A549 (cell line): ENCODE data around the gene ARHGEF28. TPM values are rescaled to one million over a fixed set of nuclear protein-coding genes. Genes with fewer than 3 reads are reported as not detected.

Experiments used
- ATAC-seq, 2 experiments: fragments of 200-7000 bp in 1 of 2; fragments of >200 bp in 1 of 2; cut with Nextera tagmentation in 1 of 2; cut with Tn5 transposase in 1 of 2; 3 replicates each; pipeline versions ENCODE4 v1.8.0 to v1.9.1; 2018 to 2020; ENCODE audit warnings: mild to moderate bottlenecking in 1 of 2, moderate library complexity in 1 of 2
- CTCF ChIA-PET: fragments of 300-600 bp; sonication (Branson Sonifier 250); formaldehyde crosslinking; extraction: SDS; loops from one replicate; lab custom pipeline; 2021; ENCODE audit warnings: antibody characterized with exemption, inconsistent platforms; lab: Yijun Ruan, JAX
- POLR2A ChIA-PET: fragments of 350-600 bp; formaldehyde crosslinking; extraction: SDS; loops from one replicate; lab custom pipeline; 2021; ENCODE audit warnings: antibody characterized with exemption, inconsistent platforms; lab: Yijun Ruan, JAX
- DNase-seq, 2 experiments: peaks; one replicate each; pipeline versions ENCODE4 v3.0.0 to v3.0.0-alpha.2; 2011 to 2016; ENCODE audit warnings: low read depth in 1 of 2, low spot score in 1 of 2
- FAIRE-seq: peaks from 2 replicates; lab custom pipeline; 2011; peaks lifted over from hg19 to GRCh38; lab: Jason Lieb, UNC
- H3K27ac ChIP-seq, 2 experiments: fragments of >200 bp; sonication (Bioruptor Twin); formaldehyde crosslinking; 3 replicates each; pipeline ENCODE4 v1.5.1; 2016 to 2017
- H3K4me1 ChIP-seq: fragments of >200 bp; sonication (Bioruptor Twin); formaldehyde crosslinking; 3 replicates; pipeline ENCODE4 v1.6.1; 2016
- H3K4me2 ChIP-seq: fragments of >200 bp; sonication (Bioruptor Twin); formaldehyde crosslinking; 3 replicates; pipeline ENCODE4 v1.6.1; 2016
- H3K4me3 ChIP-seq: fragments of >200 bp; sonication (Bioruptor Twin); formaldehyde crosslinking; 3 replicates; pipeline ENCODE4 v1.5.1; 2016
- H3K9me3 ChIP-seq: fragments of >200 bp; sonication (Bioruptor Twin); formaldehyde crosslinking; 3 replicates; pipeline ENCODE4 v1.6.1; 2016
- BCL3 ChIP-seq: fragments of >200 bp; sonication (Bioruptor Twin); formaldehyde crosslinking; IDR thresholded peaks from 3 replicates; pipeline ENCODE4 v1.6.1; 2016
- BHLHE40 ChIP-seq: IDR thresholded peaks from 2 replicates; pipeline ENCODE4 v1.6.1; 2012; ENCODE audit warnings: low read depth, low read length, inconsistent platforms
- CBX8 ChIP-seq: fragments of 200-600 bp; sonication (generic); IDR thresholded peaks from 2 replicates; pipeline ENCODE4 v1.6.1; 2016
- CEBPB ChIP-seq, 2 experiments: fragments of >200 bp in 1 of 2; sonication (Bioruptor Twin) in 1 of 2; formaldehyde crosslinking in 1 of 2; IDR thresholded peaks; 2 replicates each; pipeline ENCODE4 v1.6.1; 2012 to 2016
- CHD2 ChIP-seq: fragments of 150-350 bp; IDR thresholded peaks from 2 replicates; pipeline ENCODE4 v1.6.1; 2014; ENCODE audit warnings: low read length; ENCODE audit not compliant: partially characterized antibody
- EHMT2 ChIP-seq: fragments of 200-600 bp; sonication (generic); IDR thresholded peaks from 2 replicates; pipeline ENCODE4 v1.6.1; 2016; ENCODE audit warnings: antibody characterized with exemption, low read depth, mild to moderate bottlenecking, moderate library complexity
- ESRRA ChIP-seq: fragments of 150-350 bp; IDR thresholded peaks from 2 replicates; pipeline ENCODE4 v1.6.1; 2014; ENCODE audit warnings: mild to moderate bottlenecking, low read length, borderline replicate concordance
- FOXS1 ChIP-seq: fragments of 250-450 bp; sonication (Bioruptor Pico); IDR thresholded peaks from 2 replicates; pipeline ENCODE4 v1.5.0; 2020; ENCODE audit warnings: mild to moderate bottlenecking, moderate library complexity
- GATA3 ChIP-seq: IDR thresholded peaks from 2 replicates; pipeline ENCODE4 v1.6.1; 2012; ENCODE audit warnings: borderline replicate concordance
- HDAC2 ChIP-seq: fragments of 200-600 bp; sonication (generic); IDR thresholded peaks from 2 replicates; pipeline ENCODE4 v1.6.1; 2016
- HOXB5 ChIP-seq: fragments of 250-450 bp; sonication (Bioruptor Pico); IDR thresholded peaks from 2 replicates; pipeline ENCODE4 v1.5.0; 2020; ENCODE audit warnings: mild to moderate bottlenecking, moderate library complexity
- JUN ChIP-seq, 2 experiments: fragments of >200 bp; sonication (Bioruptor Twin); formaldehyde crosslinking; IDR thresholded peaks; 2 replicates in 1 of 2; 3 replicates in 1 of 2; pipeline ENCODE4 v1.6.1; 2016 to 2017
- JUNB ChIP-seq: fragments of >200 bp; sonication (Bioruptor Twin); formaldehyde crosslinking; IDR thresholded peaks from 2 replicates; pipeline ENCODE4 v1.6.1; 2016
- KDM1A ChIP-seq: fragments of 200-600 bp; sonication (generic); IDR thresholded peaks from 2 replicates; pipeline ENCODE4 v1.6.1; 2016; ENCODE audit warnings: low read depth, mild to moderate bottlenecking
- MAFK ChIP-seq: fragments of 450-650 bp; IDR thresholded peaks from 2 replicates; pipeline ENCODE4 v1.6.1; 2014; ENCODE audit not compliant: partially characterized antibody
- MAZ ChIP-seq: fragments of 150-350 bp; IDR thresholded peaks from 2 replicates; pipeline ENCODE4 v1.6.1; 2014; ENCODE audit warnings: antibody characterized with exemption, low read depth, low read length, borderline replicate concordance
- MYC ChIP-seq: IDR thresholded peaks from 2 replicates; pipeline ENCODE4 v1.6.1; 2012; ENCODE audit warnings: mild to moderate bottlenecking, inconsistent platforms, low read length, improper control_type of control experiment, borderline replicate concordance
- NPAS2 ChIP-seq: fragments of 250-450 bp; sonication (Bioruptor Pico); IDR thresholded peaks from 2 replicates; pipeline ENCODE4 v1.8.0; 2022; ENCODE audit warnings: mild to moderate bottlenecking, moderate library complexity, borderline replicate concordance
- POLR2A ChIP-seq: IDR thresholded peaks from 2 replicates; pipeline ENCODE4 v1.6.1; 2012; ENCODE audit warnings: mild to moderate bottlenecking, low read length
- RAD21 ChIP-seq, 2 experiments: fragments of >200 bp in 1 of 2; sonication (Bioruptor Twin) in 1 of 2; formaldehyde crosslinking in 1 of 2; IDR thresholded peaks in 1 of 2; conservative IDR thresholded peaks in 1 of 2; 2 replicates in 1 of 2; 3 replicates in 1 of 2; pipeline ENCODE4 v1.6.1; 2012 to 2018; ENCODE audit warnings: inconsistent platforms in 1 of 2
- RARB ChIP-seq: fragments of 250-450 bp; sonication (Bioruptor Pico); IDR thresholded peaks from 2 replicates; pipeline ENCODE4 v1.8.0; 2021; ENCODE audit warnings: mild to moderate bottlenecking, moderate library complexity
- RNF2 ChIP-seq: fragments of 200-600 bp; sonication (generic); IDR thresholded peaks from 2 replicates; pipeline ENCODE4 v1.6.1; 2016; ENCODE audit warnings: low read depth, mild to moderate bottlenecking, antibody characterized with exemption, moderate library complexity, borderline replicate concordance
- TFCP2L1 ChIP-seq: fragments of 250-450 bp; sonication (Bioruptor Pico); IDR thresholded peaks from 2 replicates; pipeline ENCODE4 v1.5.0; 2021; ENCODE audit warnings: mild to moderate bottlenecking
- TP53 ChIP-seq: fragments of 250-450 bp; sonication (Bioruptor Pico); IDR thresholded peaks from 2 replicates; pipeline ENCODE4 v1.5.0; 2021; ENCODE audit warnings: mild to moderate bottlenecking, moderate library complexity
- USF2 ChIP-seq: fragments of 450-650 bp; IDR thresholded peaks from 2 replicates; pipeline ENCODE4 v1.6.1; 2014; ENCODE audit warnings: antibody characterized with exemption
- ZC3H11A ChIP-seq: fragments of 450-650 bp; IDR thresholded peaks from 2 replicates; pipeline ENCODE4 v1.6.1; 2014; ENCODE audit warnings: antibody characterized with exemption, mild to moderate bottlenecking
- ZFP36 ChIP-seq: fragments of 450-650 bp; IDR thresholded peaks from 2 replicates; pipeline ENCODE4 v1.6.1; 2014; ENCODE audit warnings: borderline replicate concordance; ENCODE audit not compliant: partially characterized antibody
- ZSCAN20 ChIP-seq: fragments of 250-450 bp; sonication (Bioruptor Pico); IDR thresholded peaks from 2 replicates; pipeline ENCODE4 v1.8.0; 2022; ENCODE audit warnings: mild to moderate bottlenecking, moderate library complexity
- WGBS: methylation state at CpG from one replicate; pipeline ENCODE4 v1.1.6; 2017; ENCODE audit errors: missing lambda C conversion rate; 5-methylcytosine and 5-hydroxymethylcytosine counted together
- polyA plus RNA-seq, 4 experiments: library from polyadenylated mRNA; depleted of rRNA in 3 of 4; stranded (reverse); fragments of >200 nt; fragmentation: RNase III in 1 of 4; extraction: RNeasy Plus Mini Kit Qiagen cat#74134 plus additional on column Dnase treatment in 1 of 4; gene quantifications; 2 replicates in 3 of 4; 3 replicates in 1 of 4; pipeline ENCODE4 v1.2.3, GENCODE V29; 2011 to 2017
- TF ChIP-seq, protein P1 (sequence below): IDR thresholded peaks from 2 replicates; pipeline ENCODE4 v1.6.1; 2012
- TF ChIP-seq, protein P2 (sequence below): fragments of 150-350 bp; IDR thresholded peaks from 2 replicates; pipeline ENCODE4 v1.6.1; 2014; ENCODE audit warnings: low read depth, mild to moderate bottlenecking, low read length

ARHGEF28 gene
- polyA plus RNA-seq, 2 of the 4 experiments (the other 2 are of a cell fraction) = 17.0 to 22.3 TPM

DNA sequence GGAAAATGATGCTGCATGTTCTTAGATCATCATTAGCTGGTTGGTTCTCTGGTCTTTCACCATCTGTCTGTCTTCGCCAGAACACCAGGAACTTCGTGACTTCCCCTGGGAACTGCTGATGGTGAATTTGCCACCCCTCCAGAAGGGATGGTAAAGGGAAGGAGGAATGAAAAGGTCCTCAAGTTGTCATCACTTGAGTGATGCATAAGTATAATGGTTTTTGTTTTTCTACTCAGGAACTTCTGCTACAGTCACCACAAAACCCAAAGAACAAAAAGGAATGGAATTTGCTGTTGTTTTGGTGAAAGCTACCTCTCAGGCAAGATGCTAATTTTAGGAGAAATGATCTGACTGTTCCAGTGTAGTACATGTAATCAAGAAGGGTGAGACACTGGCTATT, 328.4 kb downstream of the ARHGEF28 start:
- Histone ChIP-seq H3K4me3 (no peak overlapping the region), H3K9me3 (no peaks in the 10 kb centered on the region), H3K4me2 (no peak overlapping the region), H3K27ac (no peak overlapping the region), H3K4me1 (no peaks in the 10 kb centered on the region)
- DNase-seq = no peak
- POLR2A ChIA-PET = no interaction called here
- TF ChIP-seq HOXB5 (CRISPR knock-in tag) = no peak
- TF ChIP-seq EHMT2 = no peak
- no peak for TF ChIP-seq POLR2A
- 62% methylated on average over 2 of the region's 2 CpGs for WGBS
- CTCF ChIA-PET = interaction anchor here (0.6 to 3.3 kb wide), 5 partner anchors 15 to 695 kb away, joined by 3 to 9 read pairs (median 4); no protein-coding TSS in a partner anchor
- no peak for FAIRE-seq
- no peak for ATAC-seq

DNA sequence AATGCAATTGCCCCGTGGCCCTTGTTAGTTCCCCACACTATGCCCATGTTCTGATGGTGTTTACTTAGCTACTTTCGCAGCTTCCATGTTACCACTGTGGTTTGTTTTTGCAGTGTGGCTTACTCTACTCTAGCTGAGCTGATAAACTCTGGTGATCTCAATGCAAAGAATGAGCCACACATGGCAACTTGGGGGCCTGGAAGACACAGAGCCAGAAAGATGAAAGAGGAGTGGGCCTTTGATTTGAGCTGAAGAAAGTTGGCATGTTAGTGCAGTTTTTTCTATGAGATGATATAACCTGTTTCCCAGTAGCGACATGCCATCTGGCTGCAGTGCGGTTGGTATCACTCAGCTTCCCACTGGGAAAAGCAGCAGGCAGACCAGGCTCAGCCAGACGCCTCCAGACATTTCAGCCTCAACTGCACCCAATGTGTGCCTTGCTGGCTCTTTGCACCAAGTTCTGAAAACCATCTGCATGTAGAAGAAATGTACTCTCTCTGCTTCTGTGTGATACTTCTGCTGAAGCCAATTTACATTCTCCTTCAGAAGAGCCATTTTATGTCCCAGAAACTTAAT, 329.4 kb downstream of the ARHGEF28 start:
- CTCF ChIA-PET = interaction anchor here (0.6 to 3.3 kb wide), 8 partner anchors 15 to 1118 kb away, joined by 3 to 9 read pairs (median 4); no protein-coding TSS in a partner anchor
- no peak for FAIRE-seq
- WGBS = 62% methylated on average over 5 of the region's 5 CpGs

GRCh38 chr5:73957397-73958001, 331.5 kb downstream of the ARHGEF28 start:
- POLR2A ChIA-PET = no interaction called here
- CTCF ChIA-PET = interaction anchor here (1.0 to 1.5 kb wide), 3 partner anchors 17 to 40 kb away, joined by 3 to 4 read pairs (median 3); no protein-coding TSS in a partner anchor
- H3K9me3 ChIP-seq = no peaks in the 10 kb centered on the region
- 40% methylated on average over 3 of the region's 3 CpGs for WGBS
- no peaks in the 10 kb centered on the region for H3K4me1 ChIP-seq
- no peak overlapping the region for H3K4me2 ChIP-seq
- DNase-seq (no peak), FAIRE-seq (no peak), ATAC-seq (no peak)
- H3K4me3 ChIP-seq = no peak overlapping the region
- H3K27ac ChIP-seq = no peak overlapping the region
- TF ChIP-seq, protein P1, sequence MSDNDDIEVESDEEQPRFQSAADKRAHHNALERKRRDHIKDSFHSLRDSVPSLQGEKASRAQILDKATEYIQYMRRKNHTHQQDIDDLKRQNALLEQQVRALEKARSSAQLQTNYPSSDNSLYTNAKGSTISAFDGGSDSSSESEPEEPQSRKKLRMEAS = no peak
- TF ChIP-seq ZSCAN20 (CRISPR knock-in tag) (no peak), NPAS2 (no peak), JUN (IDR thresholded peaks at IDR 0.05) (no peak), ZC3H11A (no peak), RARB (no peak), TFCP2L1 (CRISPR knock-in tag) (no peak), CHD2 (no peak), CEBPB (IDR thresholded peaks at IDR 0.05) (no peak), BHLHE40 (no peak), JUNB (no peak), ZFP36 (no peak), RNF2 (no peak)
- TF ChIP-seq, protein P2, sequence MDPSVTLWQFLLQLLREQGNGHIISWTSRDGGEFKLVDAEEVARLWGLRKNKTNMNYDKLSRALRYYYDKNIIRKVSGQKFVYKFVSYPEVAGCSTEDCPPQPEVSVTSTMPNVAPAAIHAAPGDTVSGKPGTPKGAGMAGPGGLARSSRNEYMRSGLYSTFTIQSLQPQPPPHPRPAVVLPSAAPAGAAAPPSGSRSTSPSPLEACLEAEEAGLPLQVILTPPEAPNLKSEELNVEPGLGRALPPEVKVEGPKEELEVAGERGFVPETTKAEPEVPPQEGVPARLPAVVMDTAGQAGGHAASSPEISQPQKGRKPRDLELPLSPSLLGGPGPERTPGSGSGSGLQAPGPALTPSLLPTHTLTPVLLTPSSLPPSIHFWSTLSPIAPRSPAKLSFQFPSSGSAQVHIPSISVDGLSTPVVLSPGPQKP = no peak

More for the DNA sequence above, 329.4 kb downstream of the ARHGEF28 start:
- Histone ChIP-seq H3K27ac (no peak overlapping the region), H3K4me2 (no peak overlapping the region), H3K9me3 (no peaks in the 10 kb centered on the region), H3K4me3 (no peak overlapping the region), H3K4me1 (no peaks in the 10 kb centered on the region)
- DNase-seq (no peak), ATAC-seq (no peak)
- POLR2A ChIA-PET = no interaction called here
- TF ChIP-seq USF2 (no peak), RAD21 (conservative IDR thresholded peaks at IDR 0.05 in 1 of 2, IDR thresholded peaks at IDR 0.05 in 1 of 2) (no peak), KDM1A (no peak), CEBPB (IDR thresholded peaks at IDR 0.05) (no peak), JUNB (no peak), ESRRA (no peak), GATA3 (no peak), POLR2A (no peak), TP53 (CRISPR knock-in tag) (no peak), HDAC2 (no peak), CBX8 (no peak), MAZ (no peak), FOXS1 (no peak), JUN (IDR thresholded peaks at IDR 0.05) (no peak), MYC (no peak), BCL3 (no peak), MAFK (no peak)
- TF ChIP-seq, protein P2 = no peak
- TF ChIP-seq, protein P1 = no peak
